Measurements from ENCODE around the gene ZNF408. TPM values are rescaled to one million over a fixed set of nuclear protein-coding genes. Genes with fewer than 3 reads are reported as not detected.

Gene ZNF408
- total and polyA plus RNA-seq, 2 donors (not counting 3 experiments of a cell fraction or from before 2014, with no cell fraction given) = 7.8 to 10.9 TPM

DNA sequence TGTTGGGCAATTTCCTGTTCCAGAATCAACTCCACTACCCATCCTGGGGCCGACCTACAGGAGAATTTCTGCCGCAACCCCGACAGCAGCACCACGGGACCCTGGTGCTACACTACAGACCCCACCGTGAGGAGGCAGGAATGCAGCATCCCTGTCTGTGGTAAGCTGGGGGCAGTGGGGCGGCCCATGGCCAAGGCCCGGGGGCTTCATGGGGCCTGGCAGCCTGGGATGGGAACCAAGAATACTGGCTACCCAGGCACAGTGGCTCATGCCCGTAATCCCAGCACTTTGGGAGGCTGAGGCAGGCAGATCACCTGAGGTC is 22.5 kb downstream of the ZNF408 start:
- Histone ChIP-seq H3K4me1 (ENCODE audit: control insufficient read depth, extremely low read depth, insufficient read depth, low read length) (no peaks in the 10 kb centered on the region), H3K79me2 (ENCODE audit: control insufficient read depth, insufficient read depth, low read length) (no peaks in the 10 kb centered on the region), H3K4me3 (replicated peaks in 1 of 3; ENCODE audit: insufficient read depth in 1 of 3, low read depth in 1 of 3, low read length in 3 of 3) (no peak overlapping the region), H4K20me1 (replicated peaks; ENCODE audit: control insufficient read depth, extremely low read depth, insufficient read depth, low read length) (no peaks in the 10 kb centered on the region), H3K9me3 (replicated peaks; ENCODE audit: control insufficient read depth, insufficient read depth, low read length) (no peaks in the 10 kb centered on the region), H2AFZ (ENCODE audit: low read depth, low read length) (no peak overlapping the region), H3K27ac (ENCODE audit: insufficient read depth, low read depth, low read length) (no peak overlapping the region), H3K27me3 (ENCODE audit: control insufficient read depth in 2 of 2, insufficient read depth in 2 of 2, low read length in 2 of 2) (no peaks in the 10 kb centered on the region), H3K9me1 (replicated peaks; ENCODE audit: control insufficient read depth, extremely low read depth, insufficient read depth, low read length) (no peaks in the 10 kb centered on the region), H3K36me3 (ENCODE audit: control insufficient read depth in 2 of 2, extremely low read depth in 1 of 2, insufficient read depth in 2 of 2, low read length in 2 of 2) (no peaks in the 10 kb centered on the region), H3K4me2 (ENCODE audit: insufficient read depth, low read length) (no peak overlapping the region), H3K9ac (replicated peaks; ENCODE audit: extremely low read depth, insufficient read depth, low read length) (no peak overlapping the region)
- dilution Hi-C loops (cut with MboI; ENCODE audit: extremely low pct_ligation_motif_present, low sequenced_read_pairs) = no loop called here
- CTCF ChIA-PET = no interaction called here
- intact Hi-C loops (cut with micrococcal nuclease) = no loop called here
- POLR2A ChIA-PET = no interaction called here
- FAIRE-seq (no peak), DNase-seq (ENCODE audit: low read depth, low spot score) (no peak)
- no TSS peak for BruUV-seq (replicated peaks)
- TF ChIP-seq POLR2AphosphoS5 (IDR thresholded peaks at IDR 0.05; ENCODE audit: insufficient read depth, low read depth, low read length) (no peak), JUN (IDR thresholded peaks at IDR 0.05; ENCODE audit: borderline replicate concordance, insufficient read depth, insufficient read length, low read depth) (no peak), POLR2A (IDR thresholded peaks at IDR 0.05; ENCODE audit: low read depth, low read length) (no peak), FOS (IDR thresholded peaks at IDR 0.05; ENCODE audit: borderline replicate concordance, insufficient read depth, low read length) (no peak), GATA2 (IDR thresholded peaks at IDR 0.05; ENCODE audit: insufficient read depth, insufficient read length, low read depth, low read length) (no peak), EZH2 (IDR thresholded peaks at IDR 0.05; ENCODE audit: borderline replicate concordance, low read depth, low read length, severe bottlenecking) (no peak), MYC (IDR thresholded peaks at IDR 0.05; ENCODE audit: low read depth, low read length) (no peak)
- TF ChIP-seq, protein P1, sequence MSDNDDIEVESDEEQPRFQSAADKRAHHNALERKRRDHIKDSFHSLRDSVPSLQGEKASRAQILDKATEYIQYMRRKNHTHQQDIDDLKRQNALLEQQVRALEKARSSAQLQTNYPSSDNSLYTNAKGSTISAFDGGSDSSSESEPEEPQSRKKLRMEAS (IDR thresholded peaks at IDR 0.05; ENCODE audit: insufficient read depth, insufficient read length) = no peak
- TF ChIP-seq, protein P2, sequence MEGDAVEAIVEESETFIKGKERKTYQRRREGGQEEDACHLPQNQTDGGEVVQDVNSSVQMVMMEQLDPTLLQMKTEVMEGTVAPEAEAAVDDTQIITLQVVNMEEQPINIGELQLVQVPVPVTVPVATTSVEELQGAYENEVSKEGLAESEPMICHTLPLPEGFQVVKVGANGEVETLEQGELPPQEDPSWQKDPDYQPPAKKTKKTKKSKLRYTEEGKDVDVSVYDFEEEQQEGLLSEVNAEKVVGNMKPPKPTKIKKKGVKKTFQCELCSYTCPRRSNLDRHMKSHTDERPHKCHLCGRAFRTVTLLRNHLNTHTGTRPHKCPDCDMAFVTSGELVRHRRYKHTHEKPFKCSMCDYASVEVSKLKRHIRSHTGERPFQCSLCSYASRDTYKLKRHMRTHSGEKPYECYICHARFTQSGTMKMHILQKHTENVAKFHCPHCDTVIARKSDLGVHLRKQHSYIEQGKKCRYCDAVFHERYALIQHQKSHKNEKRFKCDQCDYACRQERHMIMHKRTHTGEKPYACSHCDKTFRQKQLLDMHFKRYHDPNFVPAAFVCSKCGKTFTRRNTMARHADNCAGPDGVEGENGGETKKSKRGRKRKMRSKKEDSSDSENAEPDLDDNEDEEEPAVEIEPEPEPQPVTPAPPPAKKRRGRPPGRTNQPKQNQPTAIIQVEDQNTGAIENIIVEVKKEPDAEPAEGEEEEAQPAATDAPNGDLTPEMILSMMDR (IDR thresholded peaks at IDR 0.05; ENCODE audit: extremely low read depth in 1 of 2, insufficient read depth in 1 of 2, low read depth in 1 of 2, low read length in 2 of 2) = no peak

Data from endothelial cell of umbilical vein (primary cell).